ENCODE data around the gene FLOT1. TPM values are rescaled to one million over a fixed set of nuclear protein-coding genes. Genes with fewer than 3 reads are reported as not detected.
A peak's percentile ranks its signal among the peaks of the same experiment; 100 is the strongest.

Gene FLOT1
- total and polyA plus RNA-seq, 9 of the 15 experiments (the other 6 are each of a cell fraction or from before 2014, with no cell fraction given) = 11.7 to 149 (median 118) TPM

DNA sequence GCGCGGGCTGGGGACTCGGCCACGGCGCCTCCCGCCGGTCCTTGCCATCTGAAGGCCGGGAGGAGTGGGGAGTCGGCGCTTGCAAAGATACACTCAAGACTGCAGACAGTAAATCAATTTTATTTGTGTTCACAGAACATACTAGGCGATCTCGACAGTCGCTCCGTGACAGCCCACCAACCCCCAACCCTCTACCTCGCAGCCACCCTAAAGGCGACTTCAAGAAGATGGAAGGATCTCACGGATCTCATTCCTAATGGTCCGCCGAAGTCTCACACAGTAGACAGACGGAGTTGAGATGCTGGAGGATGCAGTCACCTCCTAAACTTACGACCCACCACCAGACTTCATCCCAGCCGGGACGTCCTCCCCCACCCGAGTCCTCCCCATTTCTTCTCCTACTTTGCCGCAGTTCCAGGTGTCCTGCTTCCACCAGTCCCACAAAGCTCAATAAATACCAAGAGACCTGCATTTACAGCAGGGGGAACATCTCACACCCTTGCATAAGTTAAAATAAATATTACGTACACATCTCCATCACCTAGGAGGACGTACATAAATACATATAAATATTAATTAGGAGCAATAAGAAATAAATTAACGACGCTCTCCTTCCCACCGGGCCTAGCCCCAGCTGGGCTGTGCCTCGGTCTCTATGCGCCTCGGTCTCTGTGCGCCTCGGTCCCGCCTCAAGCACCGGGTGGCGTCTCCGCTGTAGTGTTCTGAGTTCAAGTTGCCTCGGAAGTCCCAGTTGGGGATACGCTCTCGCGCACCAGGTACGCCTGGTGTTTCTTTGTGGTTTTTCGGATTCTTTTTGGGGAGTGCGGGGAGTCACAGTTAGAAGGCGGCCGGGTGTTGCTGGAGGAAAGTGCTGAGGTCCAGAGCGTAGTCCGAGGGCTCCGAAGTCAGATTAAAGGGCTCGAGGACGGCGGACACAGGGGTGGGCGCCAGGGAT lies 889 bp upstream of the FLOT1 start (continued):
- TF ChIP-seq, protein P1, sequence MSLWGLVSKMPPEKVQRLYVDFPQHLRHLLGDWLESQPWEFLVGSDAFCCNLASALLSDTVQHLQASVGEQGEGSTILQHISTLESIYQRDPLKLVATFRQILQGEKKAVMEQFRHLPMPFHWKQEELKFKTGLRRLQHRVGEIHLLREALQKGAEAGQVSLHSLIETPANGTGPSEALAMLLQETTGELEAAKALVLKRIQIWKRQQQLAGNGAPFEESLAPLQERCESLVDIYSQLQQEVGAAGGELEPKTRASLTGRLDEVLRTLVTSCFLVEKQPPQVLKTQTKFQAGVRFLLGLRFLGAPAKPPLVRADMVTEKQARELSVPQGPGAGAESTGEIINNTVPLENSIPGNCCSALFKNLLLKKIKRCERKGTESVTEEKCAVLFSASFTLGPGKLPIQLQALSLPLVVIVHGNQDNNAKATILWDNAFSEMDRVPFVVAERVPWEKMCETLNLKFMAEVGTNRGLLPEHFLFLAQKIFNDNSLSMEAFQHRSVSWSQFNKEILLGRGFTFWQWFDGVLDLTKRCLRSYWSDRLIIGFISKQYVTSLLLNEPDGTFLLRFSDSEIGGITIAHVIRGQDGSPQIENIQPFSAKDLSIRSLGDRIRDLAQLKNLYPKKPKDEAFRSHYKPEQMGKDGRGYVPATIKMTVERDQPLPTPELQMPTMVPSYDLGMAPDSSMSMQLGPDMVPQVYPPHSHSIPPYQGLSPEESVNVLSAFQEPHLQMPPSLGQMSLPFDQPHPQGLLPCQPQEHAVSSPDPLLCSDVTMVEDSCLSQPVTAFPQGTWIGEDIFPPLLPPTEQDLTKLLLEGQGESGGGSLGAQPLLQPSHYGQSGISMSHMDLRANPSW (CRISPR knock-in tag; IDR thresholded peaks at IDR 0.05) = no peak; the same call in none of the 2 replicates
- TF ChIP-seq ZNF263 (CRISPR knock-in tag; IDR thresholded peaks at IDR 0.05; ENCODE audit: borderline replicate concordance) = peak; percentile 96
- TF ChIP-seq, protein P2, sequence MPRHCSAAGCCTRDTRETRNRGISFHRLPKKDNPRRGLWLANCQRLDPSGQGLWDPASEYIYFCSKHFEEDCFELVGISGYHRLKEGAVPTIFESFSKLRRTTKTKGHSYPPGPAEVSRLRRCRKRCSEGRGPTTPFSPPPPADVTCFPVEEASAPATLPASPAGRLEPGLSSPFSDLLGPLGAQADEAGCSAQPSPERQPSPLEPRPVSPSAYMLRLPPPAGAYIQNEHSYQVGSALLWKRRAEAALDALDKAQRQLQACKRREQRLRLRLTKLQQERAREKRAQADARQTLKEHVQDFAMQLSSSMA (CRISPR knock-in tag; IDR thresholded peaks at IDR 0.05) = no peak
- TF ChIP-seq DIDO1 (tag; IDR thresholded peaks at IDR 0.05; ENCODE audit: low read depth) = no peak
- TF ChIP-seq ETV5 (CRISPR knock-in tag; IDR thresholded peaks at IDR 0.05; ENCODE audit: low read depth) = no peak
- TF ChIP-seq, protein P3, sequence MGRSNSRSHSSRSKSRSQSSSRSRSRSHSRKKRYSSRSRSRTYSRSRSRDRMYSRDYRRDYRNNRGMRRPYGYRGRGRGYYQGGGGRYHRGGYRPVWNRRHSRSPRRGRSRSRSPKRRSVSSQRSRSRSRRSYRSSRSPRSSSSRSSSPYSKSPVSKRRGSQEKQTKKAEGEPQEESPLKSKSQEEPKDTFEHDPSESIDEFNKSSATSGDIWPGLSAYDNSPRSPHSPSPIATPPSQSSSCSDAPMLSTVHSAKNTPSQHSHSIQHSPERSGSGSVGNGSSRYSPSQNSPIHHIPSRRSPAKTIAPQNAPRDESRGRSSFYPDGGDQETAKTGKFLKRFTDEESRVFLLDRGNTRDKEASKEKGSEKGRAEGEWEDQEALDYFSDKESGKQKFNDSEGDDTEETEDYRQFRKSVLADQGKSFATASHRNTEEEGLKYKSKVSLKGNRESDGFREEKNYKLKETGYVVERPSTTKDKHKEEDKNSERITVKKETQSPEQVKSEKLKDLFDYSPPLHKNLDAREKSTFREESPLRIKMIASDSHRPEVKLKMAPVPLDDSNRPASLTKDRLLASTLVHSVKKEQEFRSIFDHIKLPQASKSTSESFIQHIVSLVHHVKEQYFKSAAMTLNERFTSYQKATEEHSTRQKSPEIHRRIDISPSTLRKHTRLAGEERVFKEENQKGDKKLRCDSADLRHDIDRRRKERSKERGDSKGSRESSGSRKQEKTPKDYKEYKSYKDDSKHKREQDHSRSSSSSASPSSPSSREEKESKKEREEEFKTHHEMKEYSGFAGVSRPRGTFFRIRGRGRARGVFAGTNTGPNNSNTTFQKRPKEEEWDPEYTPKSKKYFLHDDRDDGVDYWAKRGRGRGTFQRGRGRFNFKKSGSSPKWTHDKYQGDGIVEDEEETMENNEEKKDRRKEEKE (IDR thresholded peaks at IDR 0.05; ENCODE audit: borderline replicate concordance in 1 of 2, control insufficient read depth in 1 of 2, low read depth in 2 of 2, low read length in 1 of 2) = 0 out of 4 replicates have a peak, but pooled peaks of 1 of the 2 experiments have one; percentile 48
- no peak for TF ChIP-seq ZNF696 (CRISPR knock-in tag; conservative IDR thresholded peaks at IDR 0.05)
- TF ChIP-seq YY1 (IDR thresholded peaks at IDR 0.05; ENCODE audit: borderline replicate concordance in 1 of 3, control insufficient read depth in 1 of 3, extremely low read depth in 1 of 3, insufficient read depth in 3 of 3, insufficient read length in 1 of 3, insufficient replicate concordance in 2 of 3, low read depth in 1 of 3, low read length in 2 of 3) = peak in 1 of 3 experiments; percentile 2
- TF ChIP-seq, protein P4, sequence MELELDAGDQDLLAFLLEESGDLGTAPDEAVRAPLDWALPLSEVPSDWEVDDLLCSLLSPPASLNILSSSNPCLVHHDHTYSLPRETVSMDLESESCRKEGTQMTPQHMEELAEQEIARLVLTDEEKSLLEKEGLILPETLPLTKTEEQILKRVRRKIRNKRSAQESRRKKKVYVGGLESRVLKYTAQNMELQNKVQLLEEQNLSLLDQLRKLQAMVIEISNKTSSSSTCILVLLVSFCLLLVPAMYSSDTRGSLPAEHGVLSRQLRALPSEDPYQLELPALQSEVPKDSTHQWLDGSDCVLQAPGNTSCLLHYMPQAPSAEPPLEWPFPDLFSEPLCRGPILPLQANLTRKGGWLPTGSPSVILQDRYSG (tag; conservative IDR thresholded peaks at IDR 0.05; ENCODE audit: low read depth) = no peak
